Tibial nerve (tissue), 4 donors: ENCODE measurements around the gene SHF.

Experiments used
- EP300 ChIP-seq, 2 donors: sonication (generic); formaldehyde crosslinking; IDR thresholded peaks; one replicate each; pipeline ENCODE4 v1.6.1; 2017; ENCODE audit warnings: antibody characterized with exemption in 2 of 2, mild to moderate bottlenecking in 1 of 2
- POLR2A ChIP-seq, 2 donors: fragments of 450-650 bp; IDR thresholded peaks; one replicate each; pipeline ENCODE4 v1.6.1; 2017; ENCODE audit warnings: antibody characterized with exemption in 2 of 2, mild to moderate bottlenecking in 2 of 2, moderate library complexity in 2 of 2
- TF ChIP-seq, protein P1 (sequence below), 5 experiments: fragments of 200-600 bp in 3 of 5; fragments of 450-650 bp in 2 of 5; sonication (generic) in 3 of 5; IDR thresholded peaks; one replicate each; pipeline ENCODE4 v1.5.1; 2016 to 2019; ENCODE audit warnings: antibody characterized with exemption in 5 of 5, mild to moderate bottlenecking in 3 of 5, moderate library complexity in 2 of 5

- TF ChIP-seq, protein P1, sequence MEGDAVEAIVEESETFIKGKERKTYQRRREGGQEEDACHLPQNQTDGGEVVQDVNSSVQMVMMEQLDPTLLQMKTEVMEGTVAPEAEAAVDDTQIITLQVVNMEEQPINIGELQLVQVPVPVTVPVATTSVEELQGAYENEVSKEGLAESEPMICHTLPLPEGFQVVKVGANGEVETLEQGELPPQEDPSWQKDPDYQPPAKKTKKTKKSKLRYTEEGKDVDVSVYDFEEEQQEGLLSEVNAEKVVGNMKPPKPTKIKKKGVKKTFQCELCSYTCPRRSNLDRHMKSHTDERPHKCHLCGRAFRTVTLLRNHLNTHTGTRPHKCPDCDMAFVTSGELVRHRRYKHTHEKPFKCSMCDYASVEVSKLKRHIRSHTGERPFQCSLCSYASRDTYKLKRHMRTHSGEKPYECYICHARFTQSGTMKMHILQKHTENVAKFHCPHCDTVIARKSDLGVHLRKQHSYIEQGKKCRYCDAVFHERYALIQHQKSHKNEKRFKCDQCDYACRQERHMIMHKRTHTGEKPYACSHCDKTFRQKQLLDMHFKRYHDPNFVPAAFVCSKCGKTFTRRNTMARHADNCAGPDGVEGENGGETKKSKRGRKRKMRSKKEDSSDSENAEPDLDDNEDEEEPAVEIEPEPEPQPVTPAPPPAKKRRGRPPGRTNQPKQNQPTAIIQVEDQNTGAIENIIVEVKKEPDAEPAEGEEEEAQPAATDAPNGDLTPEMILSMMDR (IDR thresholded peaks at IDR 0.05), result no peak
- TF ChIP-seq EP300 (IDR thresholded peaks at IDR 0.05) (no peak), POLR2A (IDR thresholded peaks at IDR 0.05) (no peak)
Measured at GRCh38 chr15:45138814-45139765, 48.7 kb downstream of the SHF start.
